SK-MEL-5 (cell line): ENCODE data around the gene PGPEP1. TPM values are rescaled to one million over a fixed set of nuclear protein-coding genes. Genes with fewer than 3 reads are reported as not detected.
"Not testable (repeated sequence)": the region's sequence is repeated elsewhere in the genome, so short reads cannot be mapped to it uniquely, and the experiment has no call there.

Source experiments
- DNase-seq: peaks from one replicate; pipeline ENCODE4 v3.0.0-alpha.2; 2016; ENCODE audit warnings: low read depth, low spot score
- in situ Hi-C: cut with HindIII; loops from 2 replicates; pipeline ENCODE4 v1.10.0; 2016; ENCODE audit warnings: low sequenced_read_pairs, high pct_unique_total_duplicates, low pct_unique_long_range_greater_than_20kb
- total RNA-seq: library from RNA; depleted of rRNA; stranded (reverse); fragments of >200 nt; shearing (Covaris generic); gene quantifications from 2 replicates; pipeline ENCODE4 v1.2.3, GENCODE V29; 2014

Gene PGPEP1
- total RNA-seq, 1 experiment from 2014 or later = 8.1 TPM

GRCh38 chr19:18396471-18397241 lies 56.3 kb downstream of the PGPEP1 start:
- DNase-seq = no peak

GRCh38 chr19:18397242-18398202 lies 57.1 kb downstream of the PGPEP1 start, which contains the start of gene LRRC25:
Gene LRRC25, minus strand, starts transcription at chr19:18397622. Its CDS starts 659 bp downstream, at chr19:18396963.
- in situ Hi-C loops = no loop called here
- no peak for DNase-seq

More at GRCh38 chr19:18396471-18397241, 56.3 kb downstream of the PGPEP1 start:
- in situ Hi-C loops = no loop called here

- DNase-seq = no peak
- in situ Hi-C loops = no loop called here
These were observed 58.6 kb downstream of the PGPEP1 start for GRCh38 chr19:18399008-18399407.

- peak; percentile 50 for DNase-seq
- in situ Hi-C loops = no loop called here
These were observed 61.2 kb downstream of the PGPEP1 start for GRCh38 chr19:18401580-18402112.

- in situ Hi-C loops, DNase-seq: not testable (repeated sequence)
These were observed 62.3 kb downstream of the PGPEP1 start for GRCh38 chr19:18402455-18403248.

- DNase-seq, in situ Hi-C loops: not testable (repeated sequence)
These were observed 65.4 kb downstream of the PGPEP1 start for GRCh38 chr19:18405754-18406153.

GRCh38 chr19:18406749-18407148 lies 66.4 kb downstream of the PGPEP1 start:
- DNase-seq = no peak
- in situ Hi-C loops = no loop called here

- in situ Hi-C loops = no loop called here
- DNase-seq = peak; percentile 59
These were observed 67.7 kb downstream of the PGPEP1 start for GRCh38 chr19:18408053-18408476.

GRCh38 chr19:18412610-18413239 lies 72.3 kb downstream of the PGPEP1 start:
- in situ Hi-C loops = no loop called here
- no peak for DNase-seq

GRCh38 chr19:18414504-18415177 lies 74.2 kb downstream of the PGPEP1 start:
- no peak for DNase-seq
- in situ Hi-C loops = no loop called here

- in situ Hi-C loops = no loop called here
- no peak for DNase-seq
These were observed 74.9 kb downstream of the PGPEP1 start for GRCh38 chr19:18415178-18415867.

- DNase-seq = peak; percentile 51
- in situ Hi-C loops = no loop called here
These were observed 76.4 kb downstream of the PGPEP1 start for GRCh38 chr19:18416778-18417249.

- in situ Hi-C loops = no loop called here
- DNase-seq = peak; percentile 50
These were observed 77.0 kb downstream of the PGPEP1 start for GRCh38 chr19:18417250-18418028.

- in situ Hi-C loops = no loop called here
- DNase-seq = no peak
These were observed 77.7 kb downstream of the PGPEP1 start for GRCh38 chr19:18418029-18418482.
